Nephron (organoid): ENCODE data around the gene CSNK1E.
A peak's percentile ranks its signal among the peaks of the same experiment; 100 is the strongest.

ENCODE experiments used
- H3K27ac Mint-ChIP-seq, 3 experiments: 2 replicates each; pipeline ENCODE4 v1.8.0; 2020; ENCODE audit warnings: mixed read lengths in 3 of 3, mild to moderate bottlenecking in 2 of 3, moderate library complexity in 1 of 3
- H3K27me3 Mint-ChIP-seq: 2 replicates; pipeline ENCODE4 v1.8.0; 2021; ENCODE audit warnings: low read depth, mild to moderate bottlenecking, moderate library complexity, mixed read lengths
- H3K36me3 Mint-ChIP-seq: 2 replicates; pipeline ENCODE4 v1.8.0; 2020; ENCODE audit warnings: low read depth, mixed read lengths
- H3K4me1 Mint-ChIP-seq: 2 replicates; pipeline ENCODE4 v1.8.0; 2020; ENCODE audit warnings: mixed read lengths
- H3K4me3 Mint-ChIP-seq, 3 experiments: 2 replicates each; pipeline ENCODE4 v1.8.0; 2020; ENCODE audit warnings: mild to moderate bottlenecking in 3 of 3, mixed read lengths in 3 of 3, moderate library complexity in 2 of 3
- H3K9me3 Mint-ChIP-seq: 2 replicates; pipeline ENCODE4 v1.8.0; 2020; ENCODE audit warnings: mixed read lengths
- TF ChIP-seq, protein P1 (sequence below), 3 experiments: fragments of 200-600 bp; sonication (generic); IDR thresholded peaks; one replicate each; pipeline ENCODE4 v1.5.0; 2021; ENCODE audit warnings: antibody characterized with exemption in 3 of 3; ENCODE audit not compliant: unreplicated experiment in 3 of 3

CSNK1E gene

GRCh38 chr22:38258895-38259294, 58.3 kb downstream of the CSNK1E start:
- Mint-ChIP-seq H3K4me1 (peaks cover 64% of the 10 kb centered on the region), H3K36me3 (peaks cover 12% of the 10 kb centered on the region), H3K9me3 (no peaks in the 10 kb centered on the region), H3K4me3 (peak overlapping the region in 1 of 3 experiments; percentile 39), H3K27me3 (no peaks in the 10 kb centered on the region), H3K27ac (peak overlapping the region; percentile 55 to 99 (median 64))
- TF ChIP-seq, protein P1, sequence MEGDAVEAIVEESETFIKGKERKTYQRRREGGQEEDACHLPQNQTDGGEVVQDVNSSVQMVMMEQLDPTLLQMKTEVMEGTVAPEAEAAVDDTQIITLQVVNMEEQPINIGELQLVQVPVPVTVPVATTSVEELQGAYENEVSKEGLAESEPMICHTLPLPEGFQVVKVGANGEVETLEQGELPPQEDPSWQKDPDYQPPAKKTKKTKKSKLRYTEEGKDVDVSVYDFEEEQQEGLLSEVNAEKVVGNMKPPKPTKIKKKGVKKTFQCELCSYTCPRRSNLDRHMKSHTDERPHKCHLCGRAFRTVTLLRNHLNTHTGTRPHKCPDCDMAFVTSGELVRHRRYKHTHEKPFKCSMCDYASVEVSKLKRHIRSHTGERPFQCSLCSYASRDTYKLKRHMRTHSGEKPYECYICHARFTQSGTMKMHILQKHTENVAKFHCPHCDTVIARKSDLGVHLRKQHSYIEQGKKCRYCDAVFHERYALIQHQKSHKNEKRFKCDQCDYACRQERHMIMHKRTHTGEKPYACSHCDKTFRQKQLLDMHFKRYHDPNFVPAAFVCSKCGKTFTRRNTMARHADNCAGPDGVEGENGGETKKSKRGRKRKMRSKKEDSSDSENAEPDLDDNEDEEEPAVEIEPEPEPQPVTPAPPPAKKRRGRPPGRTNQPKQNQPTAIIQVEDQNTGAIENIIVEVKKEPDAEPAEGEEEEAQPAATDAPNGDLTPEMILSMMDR (IDR thresholded peaks at IDR 0.05; ENCODE audit: unreplicated experiment in 3 of 3): no peak

DNA sequence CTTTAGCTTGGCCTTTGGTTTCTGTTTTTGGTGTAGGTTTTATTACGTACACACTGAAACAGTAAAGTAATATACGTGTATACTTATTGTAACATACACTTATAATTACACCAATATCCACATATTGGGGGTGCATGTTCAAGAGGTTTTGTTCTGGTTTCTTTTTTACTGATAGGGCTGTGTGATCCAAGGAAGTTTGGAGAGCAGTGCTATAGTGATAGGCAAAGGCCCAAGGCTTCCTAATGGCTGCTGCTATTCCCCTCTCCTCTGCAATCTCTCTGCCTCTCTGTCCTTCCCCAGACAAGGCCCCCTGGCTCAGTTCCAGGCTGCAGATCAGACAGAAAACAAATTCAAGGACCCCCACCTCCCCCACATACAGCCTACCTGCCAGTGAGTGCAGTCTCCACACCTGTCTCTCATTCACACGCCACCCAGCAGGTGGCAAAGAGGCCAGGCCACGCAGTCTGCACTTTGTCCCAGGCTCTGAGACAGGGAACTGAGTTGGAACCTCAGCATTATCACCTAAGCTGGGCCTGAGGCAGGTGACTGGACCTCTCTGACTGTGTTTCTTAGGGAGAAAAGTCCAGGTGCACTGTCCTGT, 59.5 kb downstream of the CSNK1E start:
- H3K4me3 Mint-ChIP-seq: peak overlapping the region in 2 of 3 experiments; percentile 35 to 75
- no peaks in the 10 kb centered on the region for H3K9me3 Mint-ChIP-seq
- H3K36me3 Mint-ChIP-seq: peaks cover 7% of the 10 kb centered on the region
- peak overlapping the region; percentile 79 to 99 (median 96) for H3K27ac Mint-ChIP-seq
- TF ChIP-seq, protein P1 (IDR thresholded peaks at IDR 0.05; ENCODE audit: unreplicated experiment in 3 of 3): no peak
- no peaks in the 10 kb centered on the region for H3K27me3 Mint-ChIP-seq
- H3K4me1 Mint-ChIP-seq: peaks cover 58% of the 10 kb centered on the region

DNA sequence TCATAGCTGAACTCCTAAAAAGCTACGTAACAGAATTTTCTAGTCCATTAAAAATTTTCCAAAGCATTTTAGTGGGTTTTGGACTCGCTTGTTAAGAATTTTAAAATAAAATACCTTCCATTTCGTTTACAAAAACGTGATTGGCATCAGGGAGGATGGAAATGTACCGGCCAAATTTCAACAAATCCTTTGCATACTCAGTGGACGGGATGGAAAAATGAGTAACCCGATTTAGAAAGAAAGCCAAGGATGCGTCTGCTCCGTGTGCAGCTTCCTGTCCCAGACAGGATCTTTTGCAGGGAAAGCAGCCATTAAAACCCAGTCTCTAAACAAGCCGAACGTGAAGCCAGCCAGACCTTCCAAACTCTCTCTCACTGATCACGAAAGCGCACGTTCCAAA, 60.1 kb downstream of the CSNK1E start:
- TF ChIP-seq, protein P1 (IDR thresholded peaks at IDR 0.05; ENCODE audit: unreplicated experiment in 3 of 3): no peak
- no peaks in the 10 kb centered on the region for H3K9me3 Mint-ChIP-seq
- peaks cover 54% of the 10 kb centered on the region for H3K4me1 Mint-ChIP-seq

GRCh38 chr22:38255697-38256096, 61.5 kb downstream of the CSNK1E start:
- Mint-ChIP-seq H3K9me3 (no peaks in the 10 kb centered on the region), H3K36me3 (peaks cover 3% of the 10 kb centered on the region), H3K4me3 (no peak overlapping the region), H3K27me3 (no peaks in the 10 kb centered on the region), H3K4me1 (peaks cover 46% of the 10 kb centered on the region), H3K27ac (peak overlapping the region in 2 of 3 experiments; percentile 21)
- TF ChIP-seq, protein P1 (IDR thresholded peaks at IDR 0.05; ENCODE audit: unreplicated experiment in 3 of 3): no peak

More for the DNA sequence above, 60.1 kb downstream of the CSNK1E start:
- H3K4me3 Mint-ChIP-seq: peak overlapping the region in 2 of 3 experiments; percentile 35 to 75
- H3K27ac Mint-ChIP-seq: peak overlapping the region; percentile 79 to 99 (median 96)
- no peaks in the 10 kb centered on the region for H3K27me3 Mint-ChIP-seq
- peaks cover 4% of the 10 kb centered on the region for H3K36me3 Mint-ChIP-seq

GRCh38 chr22:38251341-38251692, 65.9 kb downstream of the CSNK1E start:
- H3K4me3 Mint-ChIP-seq: no peak overlapping the region
- peaks cover 37% of the 10 kb centered on the region for H3K36me3 Mint-ChIP-seq
- TF ChIP-seq, protein P1 (IDR thresholded peaks at IDR 0.05; ENCODE audit: unreplicated experiment in 3 of 3): no peak
- peaks cover 33% of the 10 kb centered on the region for H3K4me1 Mint-ChIP-seq
- no peaks in the 10 kb centered on the region for H3K9me3 Mint-ChIP-seq
- peaks cover 4% of the 10 kb centered on the region for H3K27me3 Mint-ChIP-seq
- H3K27ac Mint-ChIP-seq: no peak overlapping the region
